ENCODE results near the gene RWDD2A.
A peak's percentile ranks its signal among the peaks of the same experiment; 100 is the strongest.

Gene RWDD2A

DNA sequence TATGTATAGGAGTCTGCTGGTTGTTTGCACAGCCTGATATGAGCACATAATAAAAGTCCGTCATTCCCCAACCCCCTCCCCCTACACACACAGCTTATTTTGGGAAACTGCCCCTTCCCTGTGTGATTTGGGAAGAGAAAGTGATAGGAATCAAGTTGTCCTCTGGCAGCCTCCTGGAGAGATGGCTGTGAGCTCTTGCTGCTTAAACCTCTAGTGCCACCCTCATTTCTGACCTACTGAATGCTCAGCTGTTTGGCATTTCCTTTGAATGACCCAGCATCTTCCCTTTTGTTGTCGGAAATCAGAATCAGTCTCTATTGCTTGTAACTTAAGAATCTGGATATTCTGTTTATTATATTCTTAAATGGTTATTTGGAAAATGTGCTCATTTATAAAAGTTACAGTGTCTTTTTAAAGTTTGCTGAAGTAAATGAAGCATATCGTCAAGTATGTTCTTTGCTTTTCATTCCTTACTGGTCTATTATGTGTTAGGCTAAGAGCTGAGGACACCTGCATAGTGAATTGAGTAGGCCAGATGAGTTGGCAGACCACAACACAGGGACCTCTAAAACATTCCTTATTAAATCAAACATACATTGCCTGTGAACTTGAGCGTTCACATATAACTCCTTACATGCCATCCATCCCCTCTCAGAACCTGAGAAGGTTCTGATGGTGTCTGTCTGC, 5.5 kb downstream of the RWDD2A start:
- TF ChIP-seq, protein P1, sequence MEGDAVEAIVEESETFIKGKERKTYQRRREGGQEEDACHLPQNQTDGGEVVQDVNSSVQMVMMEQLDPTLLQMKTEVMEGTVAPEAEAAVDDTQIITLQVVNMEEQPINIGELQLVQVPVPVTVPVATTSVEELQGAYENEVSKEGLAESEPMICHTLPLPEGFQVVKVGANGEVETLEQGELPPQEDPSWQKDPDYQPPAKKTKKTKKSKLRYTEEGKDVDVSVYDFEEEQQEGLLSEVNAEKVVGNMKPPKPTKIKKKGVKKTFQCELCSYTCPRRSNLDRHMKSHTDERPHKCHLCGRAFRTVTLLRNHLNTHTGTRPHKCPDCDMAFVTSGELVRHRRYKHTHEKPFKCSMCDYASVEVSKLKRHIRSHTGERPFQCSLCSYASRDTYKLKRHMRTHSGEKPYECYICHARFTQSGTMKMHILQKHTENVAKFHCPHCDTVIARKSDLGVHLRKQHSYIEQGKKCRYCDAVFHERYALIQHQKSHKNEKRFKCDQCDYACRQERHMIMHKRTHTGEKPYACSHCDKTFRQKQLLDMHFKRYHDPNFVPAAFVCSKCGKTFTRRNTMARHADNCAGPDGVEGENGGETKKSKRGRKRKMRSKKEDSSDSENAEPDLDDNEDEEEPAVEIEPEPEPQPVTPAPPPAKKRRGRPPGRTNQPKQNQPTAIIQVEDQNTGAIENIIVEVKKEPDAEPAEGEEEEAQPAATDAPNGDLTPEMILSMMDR (IDR thresholded peaks at IDR 0.05): no peak
- no peak overlapping the region for H3K27ac ChIP-seq
- DNase-seq (ENCODE audit: low spot score): no peak
- H3K4me3 ChIP-seq: no peak overlapping the region

DNA sequence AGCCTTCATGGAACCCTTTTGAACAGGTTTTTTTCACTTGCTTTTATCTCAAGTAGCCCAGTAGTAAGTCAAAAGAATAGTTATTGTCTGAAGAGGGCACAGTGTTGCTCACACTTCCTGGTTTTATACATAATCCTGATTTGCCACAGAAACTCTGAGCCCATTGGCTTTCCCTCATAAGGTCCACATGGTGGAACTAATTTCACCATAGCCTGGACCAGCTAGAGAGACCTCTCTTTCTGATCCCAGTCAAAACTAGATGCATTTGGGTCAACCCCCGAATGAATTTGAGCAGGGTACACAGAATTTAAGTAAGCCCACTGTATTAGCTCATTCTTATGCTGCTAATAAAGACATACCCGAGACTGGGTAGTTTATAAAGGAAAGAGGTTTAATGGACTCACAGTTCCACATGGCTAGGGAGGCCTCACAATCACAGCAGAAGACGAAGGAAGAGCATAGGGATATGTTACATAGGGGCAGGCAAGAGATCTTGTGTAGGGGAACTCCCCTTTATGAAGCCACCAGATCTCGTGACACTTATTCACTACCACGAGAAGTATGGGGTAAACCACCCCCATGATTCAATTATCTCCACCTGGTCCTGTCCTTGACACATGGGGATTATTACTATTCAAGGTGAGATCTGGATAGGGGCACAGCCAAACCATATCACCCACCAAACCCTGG, 6.2 kb downstream of the RWDD2A start:
- TF ChIP-seq, protein P1 (IDR thresholded peaks at IDR 0.05): no peak
- Histone ChIP-seq H3K27ac (no peak overlapping the region), H3K4me3 (no peak overlapping the region)
- no peak for DNase-seq (ENCODE audit: low spot score)

DNA sequence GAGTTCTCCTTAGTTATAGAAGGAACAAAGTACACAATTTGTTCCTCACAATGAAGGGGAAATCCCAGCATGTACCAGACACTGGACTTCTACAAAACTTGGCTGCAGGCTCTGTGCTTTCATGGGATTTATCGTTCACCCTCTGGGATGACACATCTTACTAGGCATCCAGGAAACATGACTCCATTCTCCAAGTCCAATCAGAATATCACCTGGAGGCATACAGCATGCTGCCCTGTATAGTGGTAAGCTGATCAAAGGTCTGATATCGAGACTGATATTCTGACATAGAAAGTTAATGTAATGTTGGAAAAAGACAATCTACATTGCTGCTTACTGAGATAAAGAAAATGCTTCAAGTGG, 6.7 kb downstream of the RWDD2A start:
- Histone ChIP-seq H3K4me3 (no peak overlapping the region), H3K27ac (no peak overlapping the region)
- TF ChIP-seq, protein P1 (IDR thresholded peaks at IDR 0.05): no peak
- DNase-seq (ENCODE audit: low spot score): no peak

DNA sequence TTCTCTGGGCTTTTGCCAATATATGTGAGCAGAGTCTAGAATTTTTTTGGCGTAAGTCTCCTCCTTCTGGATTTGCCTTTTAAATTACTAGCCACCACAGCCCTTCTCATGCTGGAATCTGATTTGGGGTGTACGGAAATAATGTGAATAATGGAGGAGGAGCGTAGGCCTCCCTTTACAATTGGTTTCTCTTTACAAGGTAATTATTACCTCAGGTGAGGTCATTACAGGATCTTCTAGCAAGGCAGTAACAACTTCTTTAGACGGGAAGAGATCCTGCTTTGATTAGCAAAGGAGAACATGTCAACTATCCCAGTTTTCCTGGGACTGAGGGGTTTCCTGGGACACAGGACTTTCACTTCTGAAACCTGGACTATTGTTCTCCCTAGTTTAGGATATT, 8.9 kb downstream of the RWDD2A start:
- TF ChIP-seq, protein P1 (IDR thresholded peaks at IDR 0.05): no peak
- no peak for DNase-seq (ENCODE audit: low spot score)
- Histone ChIP-seq H3K4me3 (no peak overlapping the region), H3K27ac (no peak overlapping the region)

DNA sequence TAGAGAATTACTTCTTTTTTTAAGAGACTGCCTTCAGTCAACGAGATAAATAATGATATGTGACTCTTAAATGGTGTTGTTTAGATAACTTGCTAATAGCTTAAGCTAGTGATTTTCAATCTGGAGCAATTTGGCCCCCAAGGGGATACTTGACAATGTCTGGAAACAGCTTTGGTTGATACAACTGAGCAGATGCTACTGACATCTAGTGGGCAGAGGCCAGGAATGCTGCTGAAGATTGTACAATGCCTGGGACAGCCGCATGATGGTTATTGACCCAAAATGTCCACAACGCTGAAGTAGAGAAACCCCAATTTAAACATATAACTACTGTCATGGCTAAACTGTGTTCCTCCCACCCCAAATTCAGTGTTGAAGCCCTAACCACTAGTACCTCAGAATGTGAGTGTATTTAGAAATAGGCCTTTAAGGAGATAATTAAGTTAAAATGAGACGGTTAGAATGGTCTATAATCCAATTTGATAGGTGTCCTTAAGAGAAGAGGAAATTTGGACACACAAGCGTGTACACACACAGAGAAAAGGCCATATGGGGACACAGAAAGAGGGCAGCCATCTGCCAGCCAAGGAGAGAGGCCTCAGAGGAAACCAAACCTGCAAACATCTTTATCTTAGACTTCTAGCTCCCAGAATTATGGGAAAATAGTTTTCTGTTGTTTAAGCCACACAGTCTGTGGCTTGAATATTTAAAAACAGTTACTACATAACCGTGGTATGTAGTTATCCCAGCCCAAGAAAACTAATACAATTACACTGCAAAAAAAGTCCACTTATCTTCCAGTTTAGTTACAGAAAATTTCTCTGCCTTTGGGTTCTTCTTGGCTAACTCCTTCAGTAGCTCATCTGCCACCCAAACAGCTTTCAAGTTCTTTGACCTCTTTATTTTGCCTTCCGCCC, 22.2 kb downstream of the RWDD2A start:
- TF ChIP-seq, protein P1 (IDR thresholded peaks at IDR 0.05): peak; percentile 40
- no peak overlapping the region for H3K4me3 ChIP-seq
- DNase-seq (ENCODE audit: low spot score): peak; percentile 75
- H3K27ac ChIP-seq: peak overlapping the region; percentile 30 to 42

DNA sequence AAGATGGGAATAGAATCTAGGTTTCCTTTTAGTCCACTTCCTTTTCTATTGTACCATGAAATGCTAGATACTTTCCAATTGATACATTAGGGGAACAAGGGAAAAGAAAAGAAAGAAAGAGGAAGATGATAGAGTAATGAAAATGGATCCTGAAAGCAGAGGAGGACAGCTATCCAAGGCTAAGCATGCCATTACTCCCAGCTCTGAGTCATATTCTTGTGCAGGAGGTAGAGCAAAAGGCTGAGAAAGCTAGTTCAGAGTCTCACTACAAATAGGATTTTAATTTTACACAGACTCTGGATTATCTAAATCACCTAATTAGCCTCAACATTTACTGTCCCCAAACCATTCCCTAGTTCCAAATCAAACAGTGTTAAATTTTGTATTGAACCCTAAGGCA, 23.6 kb downstream of the RWDD2A start:
- Histone ChIP-seq H3K4me3 (no peak overlapping the region), H3K27ac (no peak overlapping the region)
- TF ChIP-seq, protein P1 (IDR thresholded peaks at IDR 0.05): no peak
- no peak for DNase-seq (ENCODE audit: low spot score)
